ENCODE results near the gene PSG6.
"Not testable (repeated sequence)": the region's sequence is repeated elsewhere in the genome, so short reads cannot be mapped to it uniquely, and the experiment has no call there.

The PSG6 gene

DNA sequence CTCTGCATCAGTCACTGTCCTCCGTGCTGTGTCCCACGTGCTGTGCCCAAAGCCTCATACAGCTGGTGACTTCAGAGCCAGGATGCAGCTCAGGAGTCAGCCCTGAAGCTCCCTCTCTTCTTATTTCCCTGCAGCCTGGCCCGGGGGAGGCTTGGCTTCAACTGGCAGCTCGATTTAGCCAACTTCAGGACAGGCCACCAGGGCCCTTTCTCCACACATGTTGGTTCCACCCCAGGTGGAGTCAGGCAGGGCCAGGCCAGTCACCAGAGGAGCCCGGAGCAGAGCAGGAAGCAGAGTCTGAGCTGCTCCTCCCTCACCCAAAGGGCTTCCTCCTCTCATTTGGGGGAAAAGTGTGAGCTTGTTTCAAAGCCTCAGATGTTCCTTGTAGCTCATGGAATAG is 11.5 kb downstream of the PSG6 start:
- not testable (repeated sequence) for DNase-seq

- DNase-seq, result not testable (repeated sequence)
Measured at GRCh38 chr19:42900561-42900960, 17.1 kb downstream of the PSG6 start.

- not testable (repeated sequence) for DNase-seq
Measured at GRCh38 chr19:42899674-42900073, 18.0 kb downstream of the PSG6 start.

- DNase-seq, result not testable (repeated sequence)
Measured at GRCh38 chr19:42899110-42899509, 18.6 kb downstream of the PSG6 start.

- DNase-seq, result not testable (repeated sequence)
Measured at GRCh38 chr19:42898656-42899055, 19.0 kb downstream of the PSG6 start.

DNA sequence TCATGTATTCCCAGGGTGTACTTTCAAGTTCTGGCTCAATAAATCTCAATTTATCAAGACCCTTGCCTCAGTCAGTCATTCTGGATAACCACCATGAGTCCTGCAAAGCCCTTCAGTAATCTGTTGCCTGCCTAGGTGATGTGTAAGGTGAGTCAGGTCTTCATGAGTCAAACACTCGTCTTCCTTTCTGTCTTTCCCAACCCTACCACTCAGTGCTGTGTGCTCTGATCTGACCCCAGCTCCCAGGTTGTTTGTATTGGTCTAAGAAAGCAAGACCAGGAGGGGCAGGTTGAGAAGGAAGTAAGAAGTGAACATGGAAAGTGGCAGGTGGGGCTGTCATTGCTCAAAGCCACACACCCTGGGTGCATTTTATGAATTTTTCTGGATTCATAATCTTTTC is 20.0 kb downstream of the PSG6 start:
- DNase-seq, result not testable (repeated sequence)

DNA sequence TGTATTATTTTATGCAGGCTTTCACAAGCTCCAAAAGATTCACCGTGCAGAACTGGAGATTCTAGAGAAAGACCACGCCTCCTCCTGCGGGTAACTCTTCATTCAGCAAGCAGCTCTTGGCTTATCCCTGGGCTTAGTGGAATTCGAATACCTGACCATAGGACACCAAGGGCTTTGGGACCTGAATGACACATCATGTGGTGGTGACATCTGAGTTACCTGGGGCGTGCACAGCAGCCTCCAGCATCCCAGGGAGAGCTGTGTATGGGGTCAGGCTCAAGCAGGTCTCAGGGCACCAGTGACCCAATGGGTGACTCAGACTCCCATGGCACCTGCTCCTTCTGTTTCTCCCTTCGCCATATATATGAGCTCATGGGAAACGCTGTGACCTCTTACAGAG is 27.2 kb downstream of the PSG6 start:
- DNase-seq, result not testable (repeated sequence)

GRCh38 chr19:42887876-42888445 is 29.7 kb downstream of the PSG6 start:
- DNase-seq, result not testable (repeated sequence)

DNA sequence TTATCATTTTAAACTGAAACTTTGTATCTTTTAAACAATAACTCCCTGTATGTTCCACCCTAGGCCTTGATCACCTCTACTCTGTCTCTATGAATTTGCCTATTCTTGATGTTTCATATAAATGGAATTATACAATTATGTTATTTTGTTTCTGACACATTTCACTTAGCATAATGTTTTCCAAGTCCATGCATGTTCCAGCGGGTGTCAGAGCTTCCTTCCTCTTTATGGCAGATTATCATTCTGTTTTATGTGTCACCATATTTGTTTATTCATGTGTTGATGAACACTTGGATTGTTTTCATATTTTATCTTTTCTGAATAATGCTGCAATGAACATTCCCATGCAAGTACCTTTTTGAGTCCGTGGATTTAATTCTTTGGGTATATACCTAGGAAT is 35.0 kb downstream of the PSG6 start:
- DNase-seq, result not testable (repeated sequence)

GRCh38 chr19:42882010-42882409 is 35.7 kb downstream of the PSG6 start:
- not testable (repeated sequence) for DNase-seq

GRCh38 chr19:42881279-42881678 is 36.4 kb downstream of the PSG6 start:
- DNase-seq, result not testable (repeated sequence)

- DNase-seq, result not testable (repeated sequence)
Measured at GRCh38 chr19:42880621-42881020, 37.1 kb downstream of the PSG6 start.

DNA sequence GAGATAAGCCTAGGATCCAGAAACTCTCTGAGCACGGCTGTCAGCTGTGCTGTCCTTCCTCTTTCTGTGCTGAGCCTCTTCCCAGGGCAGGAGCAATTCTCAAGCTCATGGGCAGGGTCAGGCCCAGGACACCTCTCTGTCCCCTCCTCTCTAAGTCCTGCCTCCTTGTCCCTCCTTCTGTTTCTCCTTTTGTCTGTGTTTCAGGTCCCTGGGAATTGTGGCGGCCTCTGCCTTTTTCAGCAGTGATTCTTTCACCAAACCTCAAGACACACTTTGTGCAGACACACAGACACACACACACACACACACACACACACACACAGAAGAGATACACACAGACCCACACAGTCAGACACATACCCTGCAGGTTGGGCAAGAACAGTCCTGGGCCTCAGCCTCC is 38.1 kb downstream of the PSG6 start, which contains the start of gene PSG1:
Gene PSG1, minus strand, starts transcription at position 101 of the 400 bp plus-strand sequence. CDS start 132 bp downstream, outside the sequence.
- DNase-seq, result no peak

GRCh38 chr19:42876596-42876995 is 41.1 kb downstream of the PSG6 start:
- DNase-seq, result not testable (repeated sequence)

GRCh38 chr19:42875881-42876280 is 41.8 kb downstream of the PSG6 start:
- not testable (repeated sequence) for DNase-seq

GRCh38 chr19:42874901-42875813 is 42.5 kb downstream of the PSG6 start:
- not testable (repeated sequence) for DNase-seq

GRCh38 chr19:42874136-42874535 is 43.6 kb downstream of the PSG6 start:
- DNase-seq, result not testable (repeated sequence)

GRCh38 chr19:42872608-42873007 is 45.1 kb downstream of the PSG6 start:
- DNase-seq, result no peak

DNA sequence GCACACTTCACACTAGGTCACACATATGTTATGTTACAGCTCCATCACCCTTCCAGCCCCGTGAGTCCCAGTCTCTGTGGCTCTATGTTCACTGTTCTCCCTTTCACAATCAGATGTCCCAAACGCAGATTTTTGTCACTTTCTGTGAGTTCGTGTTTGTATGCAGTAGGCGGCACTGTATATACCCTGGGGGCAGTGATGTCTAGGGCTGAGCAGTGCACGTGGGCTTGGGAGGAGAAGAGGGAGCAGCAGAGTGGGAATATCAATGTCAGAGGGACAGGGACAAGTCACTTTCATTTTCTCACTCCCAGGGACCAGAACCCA is 60.2 kb downstream of the PSG6 start:
- DNase-seq, result no peak

- not testable (repeated sequence) for DNase-seq
Measured at GRCh38 chr19:42856866-42857543, 60.7 kb downstream of the PSG6 start.

DNA sequence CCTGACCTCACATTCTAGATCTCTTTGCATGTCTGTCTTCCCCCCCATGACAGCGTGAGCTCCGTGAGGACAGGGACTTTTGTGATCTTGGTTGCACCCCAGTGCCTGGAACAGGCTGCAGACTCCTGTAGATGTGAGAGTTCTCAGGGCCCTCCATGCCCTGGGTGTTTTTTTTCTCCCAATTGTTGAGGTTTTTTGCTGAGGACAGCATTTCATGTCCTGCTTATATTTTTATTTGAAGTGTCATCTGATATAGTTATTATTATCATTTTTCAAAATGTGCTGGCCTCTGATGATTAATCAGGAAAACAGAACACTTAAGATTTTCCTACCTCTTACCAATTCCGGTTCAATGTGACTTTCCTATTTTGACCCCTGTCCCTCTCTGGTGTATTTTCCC is 62.9 kb downstream of the PSG6 start:
- DNase-seq, result not testable (repeated sequence)

DNA sequence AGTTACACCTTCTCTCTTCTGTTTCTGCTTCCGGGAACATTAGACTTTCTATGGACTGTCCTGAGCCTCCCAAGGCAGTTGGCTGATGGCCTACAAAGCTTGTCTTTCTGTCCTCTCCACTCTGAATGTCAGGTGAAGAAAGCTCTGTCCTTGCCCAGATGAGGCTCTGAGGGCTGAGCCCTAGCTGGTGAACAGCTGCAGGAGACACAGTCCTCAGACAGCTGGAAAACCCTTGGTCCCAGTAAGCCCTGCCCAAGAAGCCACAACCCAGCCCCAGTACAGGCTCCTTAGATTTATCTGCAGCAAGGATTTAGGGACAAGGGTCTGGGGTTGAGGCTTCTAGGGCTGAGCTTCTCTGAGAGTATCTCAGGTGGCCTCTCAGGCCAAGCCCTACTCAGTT is 64.5 kb downstream of the PSG6 start:
- DNase-seq, result not testable (repeated sequence)

DNA sequence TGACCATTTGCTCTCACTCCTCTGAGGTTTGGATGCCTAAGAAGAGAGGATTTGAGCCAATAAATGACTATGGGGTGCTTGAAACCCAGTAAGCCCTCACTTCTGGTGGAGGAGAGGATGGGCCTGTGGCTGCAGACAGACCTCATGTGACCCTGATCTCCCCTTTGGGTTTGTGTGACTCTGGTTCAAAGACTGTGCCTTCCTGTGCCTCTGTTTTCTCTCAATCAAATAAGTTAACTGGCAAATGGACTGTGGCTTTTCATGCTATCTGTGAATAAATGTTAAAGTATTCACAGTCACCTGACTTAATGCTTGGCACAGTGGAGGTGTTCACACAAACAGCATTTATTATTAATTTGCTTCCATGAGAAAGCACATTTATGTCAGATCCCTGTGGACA is 64.9 kb downstream of the PSG6 start:
- not testable (repeated sequence) for DNase-seq

Measured in central memory CD4-positive, alpha-beta T cell (primary cell).